HepG2 (cell line): ENCODE results near the gene INO80E. TPM values are rescaled to one million over a fixed set of nuclear protein-coding genes. Genes with fewer than 3 reads are reported as not detected.
A peak's percentile ranks its signal among the peaks of the same experiment; 100 is the strongest.

Experiments used
- BRF2 ChIP-seq: sonication (generic); formaldehyde crosslinking; IDR thresholded peaks from 2 replicates; pipeline ENCODE4 v1.8.1; 2022; ENCODE audit warnings: mild to moderate bottlenecking, missing genetic modification reagents
- CHD2 ChIP-seq: IDR thresholded peaks from 2 replicates; pipeline ENCODE4 v1.6.1; 2011; ENCODE audit warnings: low read depth, low read length, improper control_type of control experiment
- PCBP2 ChIP-seq: fragments of 200-400 bp; formaldehyde crosslinking; optimal IDR thresholded peaks from 2 replicates; pipeline ENCODE3; 2018; ENCODE audit warnings: low read length, low read depth; ENCODE audit not compliant: poor library complexity, severe bottlenecking
- POLR2G ChIP-seq: fragments of 200-400 bp; formaldehyde crosslinking; IDR thresholded peaks from 2 replicates; pipeline ENCODE4 v1.6.1; 2018; ENCODE audit warnings: mild to moderate bottlenecking, low read depth, low read length, moderate library complexity
- PRDM15 ChIP-seq: sonication (generic); formaldehyde crosslinking; IDR thresholded peaks from 2 replicates; pipeline ENCODE4 v1.4.0; 2020; ENCODE audit warnings: missing genetic modification reagents
- PREB ChIP-seq: sonication (generic); formaldehyde crosslinking; IDR thresholded peaks from 2 replicates; pipeline ENCODE4 v1.4.0; 2020; ENCODE audit warnings: missing genetic modification reagents
- RBM22 ChIP-seq: fragments of 200-400 bp; formaldehyde crosslinking; optimal IDR thresholded peaks from 2 replicates; pipeline ENCODE3; 2017; ENCODE audit warnings: mild to moderate bottlenecking, low read length, moderate library complexity
- SETDB1 ChIP-seq: sonication (generic); formaldehyde crosslinking; IDR thresholded peaks from 2 replicates; pipeline ENCODE4 v1.5.1; 2020; ENCODE audit warnings: missing genetic modification reagents, mild to moderate bottlenecking, borderline replicate concordance
- SIX1 ChIP-seq: sonication (generic); formaldehyde crosslinking; IDR thresholded peaks from 2 replicates; pipeline ENCODE4 v1.4.0; 2020; ENCODE audit warnings: missing genetic modification reagents, borderline replicate concordance
- SOX5 ChIP-seq: IDR thresholded peaks from 2 replicates; pipeline ENCODE4 v1.6.1; 2016; ENCODE audit warnings: borderline replicate concordance
- STAT5B ChIP-seq: sonication (generic); formaldehyde crosslinking; IDR thresholded peaks from 2 replicates; pipeline ENCODE4 v1.4.0; 2020; ENCODE audit warnings: missing genetic modification reagents
- TARDBP ChIP-seq: sonication (generic); formaldehyde crosslinking; IDR thresholded peaks from 2 replicates; pipeline ENCODE4 v1.8.0; 2022; ENCODE audit warnings: mild to moderate bottlenecking, missing genetic modification reagents
- THAP11 ChIP-seq: IDR thresholded peaks from 2 replicates; pipeline ENCODE4 v1.6.1; 2016; ENCODE audit warnings: missing biosample characterization, missing genetic modification reagents
- ZBTB33 ChIP-seq: sonication (generic); formaldehyde crosslinking; IDR thresholded peaks from 2 replicates; pipeline ENCODE4 v1.4.0; 2020; ENCODE audit warnings: missing genetic modification reagents
- ZKSCAN8 ChIP-seq: IDR thresholded peaks from 2 replicates; pipeline ENCODE4 v1.6.1; 2016; ENCODE audit warnings: borderline replicate concordance, missing genetic modification reagents, missing compliant biosample characterization
- ZNF30 ChIP-seq: sonication (generic); formaldehyde crosslinking; IDR thresholded peaks from 2 replicates; pipeline ENCODE4 v1.5.0; 2020; ENCODE audit warnings: mild to moderate bottlenecking, missing genetic modification reagents
- ZNF431 ChIP-seq: sonication (generic); formaldehyde crosslinking; IDR thresholded peaks from 2 replicates; pipeline ENCODE4 v1.9.0; 2022; ENCODE audit warnings: missing genetic modification reagents, low read depth, mild to moderate bottlenecking, borderline replicate concordance
- ZNF557 ChIP-seq: sonication (generic); formaldehyde crosslinking; IDR thresholded peaks from 2 replicates; pipeline ENCODE4 v1.4.0; 2020; ENCODE audit warnings: missing genetic modification reagents
- ZSCAN5A ChIP-seq: sonication (generic); formaldehyde crosslinking; IDR thresholded peaks from 2 replicates; pipeline ENCODE4 v1.8.0; 2022; ENCODE audit warnings: mild to moderate bottlenecking, missing genetic modification reagents, borderline replicate concordance
- polyA plus RNA-seq, 8 experiments: library from polyadenylated mRNA; depleted of rRNA in 3 of 8; stranded (reverse) in 7 of 8; unstranded in 1 of 8; fragments of >200 nt; fragmentation: Illumina TruSeq in 4 of 8; extraction: Trizol in 4 of 8; gene quantifications; 2 replicates each; pipeline versions ENCODE4 v1.2.1 to v1.2.3, GENCODE V29; 2011 to 2016; ENCODE audit warnings: low read depth in 4 of 8, missing spikeins in 1 of 8, mixed read lengths in 1 of 8; ENCODE audit not compliant: insufficient read depth in 1 of 8
- total RNA-seq, 5 experiments: library from RNA; depleted of rRNA; stranded (reverse); fragments of >200 nt; fragmentation: Illumina TruSeq; extraction: Trizol; gene quantifications; 2 replicates each; pipeline ENCODE4 v1.2.3, GENCODE V29; 2016; ENCODE audit warnings: low read depth in 1 of 5

Gene INO80E
- total and polyA plus RNA-seq, 2 of the 13 experiments (the other 11 are each of a cell fraction or from before 2014, with no cell fraction given) = 25.8 to 45.6 TPM

DNA sequence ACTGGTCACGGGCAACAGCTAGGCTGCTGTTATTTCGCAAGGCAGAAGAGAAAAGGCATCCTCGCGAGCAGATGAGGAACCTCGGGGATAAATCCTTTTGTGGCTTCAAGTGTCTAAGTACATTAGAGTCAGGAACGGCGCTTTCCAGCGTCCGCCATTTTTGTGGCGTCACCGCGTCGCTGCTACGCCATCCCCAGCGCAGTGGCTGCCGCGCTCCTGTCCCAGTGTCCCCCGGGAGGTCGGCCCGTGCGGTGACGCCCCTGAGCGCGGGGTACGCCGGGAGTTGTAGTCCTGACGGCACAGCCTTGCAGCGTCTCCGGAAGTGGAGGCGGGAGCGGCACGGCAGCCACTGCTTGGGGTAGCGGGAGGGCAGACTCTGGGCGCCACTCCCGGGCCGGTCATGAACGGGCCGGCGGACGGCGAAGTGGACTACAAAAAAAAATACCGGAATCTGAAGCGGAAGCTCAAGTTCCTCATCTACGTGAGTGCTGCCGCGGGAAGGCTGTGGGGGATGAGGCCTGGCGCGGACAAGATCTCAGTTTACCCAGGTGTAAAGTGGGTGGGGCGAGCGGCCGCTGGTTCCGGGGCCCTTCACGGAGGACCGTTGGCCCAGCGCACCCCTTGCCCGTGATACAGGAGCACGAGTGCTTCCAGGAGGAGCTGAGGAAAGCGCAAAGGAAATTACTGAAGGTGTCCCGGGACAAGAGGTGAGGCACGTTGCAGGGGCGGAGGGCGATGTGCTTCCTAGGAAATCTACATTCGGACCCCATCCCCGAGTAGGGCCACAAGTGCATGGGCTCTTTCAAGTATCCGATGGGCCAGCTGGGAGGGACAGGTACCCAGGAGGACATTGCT, at the start of gene INO80E (continued):
- peak; percentile 72 for TF ChIP-seq PRDM15 (CRISPR knock-in tag)
- TF ChIP-seq ZBTB33 (CRISPR knock-in tag) = peak; percentile 16; the same call in 1 of the 2 replicates
- TF ChIP-seq TARDBP (CRISPR knock-in tag) = peak; percentile 81
- TF ChIP-seq CHD2 = peak; percentile 61
- TF ChIP-seq ZSCAN5A = no peak
- TF ChIP-seq ZNF431 (CRISPR knock-in tag) = peak; percentile 86; the same call in 1 of the 2 replicates
- TF ChIP-seq ZNF557 = 0 out of 2 replicates have a peak, but pooled peaks have one; percentile 66
- TF ChIP-seq RBM22 = no peak
- TF ChIP-seq SOX5 (CRISPR knock-in tag) = 0 out of 2 replicates have a peak, but pooled peaks have one; percentile 62
- peak; percentile 59; the same call in 1 of the 2 replicates for TF ChIP-seq STAT5B (CRISPR knock-in tag)
- TF ChIP-seq BRF2 = no peak
- TF ChIP-seq SIX1 (CRISPR knock-in tag) = no peak
- TF ChIP-seq PCBP2 = no peak
- TF ChIP-seq ZKSCAN8 (CRISPR knock-in tag) = no peak; the same call in 1 of the 2 replicates
- no peak; the same call in 1 of the 2 replicates for TF ChIP-seq ZNF30 (CRISPR knock-in tag)
- no peak for TF ChIP-seq SETDB1
- no peak for TF ChIP-seq PREB (CRISPR knock-in tag)
- peak; percentile 95 for TF ChIP-seq POLR2G
- peak; percentile 100 for TF ChIP-seq THAP11 (CRISPR knock-in tag)
